ENCODE measurements around the gene JMJD8.

The JMJD8 gene

DNA sequence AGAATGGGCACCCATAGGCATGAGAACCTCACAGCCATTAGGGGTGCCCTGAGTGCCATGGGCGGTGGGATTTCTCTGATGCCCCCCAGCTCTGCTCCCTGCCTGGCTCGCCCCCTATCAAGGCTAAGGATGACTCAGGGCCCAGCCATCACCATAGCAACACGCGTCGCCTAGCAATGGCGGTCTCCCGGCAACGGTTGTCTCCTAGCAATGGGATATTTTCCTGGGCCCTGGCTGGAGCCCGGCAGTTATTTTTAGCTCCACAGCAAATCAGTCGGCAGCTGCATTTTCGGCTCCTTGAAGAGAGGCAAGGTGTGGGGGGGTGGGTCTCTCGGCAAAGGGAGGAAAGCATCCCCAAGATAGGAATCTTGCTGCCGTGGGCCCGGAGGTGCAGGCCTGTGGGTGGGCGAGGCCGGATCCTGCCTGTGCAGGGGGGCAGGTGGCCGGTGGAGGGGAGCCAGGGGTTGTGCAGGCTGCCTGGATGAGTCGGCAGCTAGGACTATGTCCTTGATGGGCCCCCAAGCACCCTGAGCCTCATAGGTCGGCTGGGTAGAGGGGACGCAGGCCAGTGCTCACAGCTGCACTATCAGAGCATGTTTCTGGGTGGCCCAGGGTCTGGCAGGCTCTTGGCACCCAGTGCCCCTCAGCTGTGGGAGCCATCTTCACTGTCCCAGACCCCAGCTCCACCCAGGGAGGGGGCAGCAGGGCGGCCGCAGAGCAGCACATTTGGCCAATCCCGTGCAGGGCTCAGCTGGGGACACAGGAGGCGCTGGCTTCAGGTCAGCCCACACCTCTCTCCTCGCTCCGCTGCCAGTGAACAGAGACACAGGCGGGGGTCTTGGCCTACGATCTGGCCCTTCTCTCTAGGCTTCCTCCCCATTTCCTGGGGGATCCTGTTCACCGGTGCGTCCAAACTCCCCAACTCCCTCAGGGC is 25.7 kb upstream of the JMJD8 start:
- no peak for DNase-seq (ENCODE audit: low read depth in 2 of 2)

DNA sequence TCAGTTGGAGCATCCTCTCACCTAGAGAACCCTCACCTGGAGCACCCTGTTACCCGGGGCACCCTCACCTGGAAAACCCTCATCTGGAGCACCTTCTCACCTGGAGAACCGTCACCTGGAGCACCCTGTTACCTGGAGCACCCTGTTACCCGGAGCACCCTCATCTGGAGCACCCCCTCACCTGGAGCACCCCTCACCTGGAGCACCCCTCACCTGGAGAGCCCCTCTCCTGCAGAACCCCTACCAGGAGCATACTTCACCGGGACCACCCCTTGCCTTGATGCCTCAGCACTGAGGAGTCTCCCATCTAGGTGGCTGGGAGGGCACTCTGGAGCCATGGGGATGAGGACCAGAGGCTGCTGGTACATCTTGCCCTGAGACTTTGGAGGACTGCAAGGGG is 24.8 kb upstream of the JMJD8 start:
- no peak for DNase-seq (ENCODE audit: low read depth in 2 of 2)

- no peak for DNase-seq (ENCODE audit: low read depth in 2 of 2)
Observed at GRCh38 chr16:708019-708418, 23.9 kb upstream of the JMJD8 start.

GRCh38 chr16:707062-707538 is 23.0 kb upstream of the JMJD8 start:
- no peak for DNase-seq (ENCODE audit: low read depth in 2 of 2)

DNA sequence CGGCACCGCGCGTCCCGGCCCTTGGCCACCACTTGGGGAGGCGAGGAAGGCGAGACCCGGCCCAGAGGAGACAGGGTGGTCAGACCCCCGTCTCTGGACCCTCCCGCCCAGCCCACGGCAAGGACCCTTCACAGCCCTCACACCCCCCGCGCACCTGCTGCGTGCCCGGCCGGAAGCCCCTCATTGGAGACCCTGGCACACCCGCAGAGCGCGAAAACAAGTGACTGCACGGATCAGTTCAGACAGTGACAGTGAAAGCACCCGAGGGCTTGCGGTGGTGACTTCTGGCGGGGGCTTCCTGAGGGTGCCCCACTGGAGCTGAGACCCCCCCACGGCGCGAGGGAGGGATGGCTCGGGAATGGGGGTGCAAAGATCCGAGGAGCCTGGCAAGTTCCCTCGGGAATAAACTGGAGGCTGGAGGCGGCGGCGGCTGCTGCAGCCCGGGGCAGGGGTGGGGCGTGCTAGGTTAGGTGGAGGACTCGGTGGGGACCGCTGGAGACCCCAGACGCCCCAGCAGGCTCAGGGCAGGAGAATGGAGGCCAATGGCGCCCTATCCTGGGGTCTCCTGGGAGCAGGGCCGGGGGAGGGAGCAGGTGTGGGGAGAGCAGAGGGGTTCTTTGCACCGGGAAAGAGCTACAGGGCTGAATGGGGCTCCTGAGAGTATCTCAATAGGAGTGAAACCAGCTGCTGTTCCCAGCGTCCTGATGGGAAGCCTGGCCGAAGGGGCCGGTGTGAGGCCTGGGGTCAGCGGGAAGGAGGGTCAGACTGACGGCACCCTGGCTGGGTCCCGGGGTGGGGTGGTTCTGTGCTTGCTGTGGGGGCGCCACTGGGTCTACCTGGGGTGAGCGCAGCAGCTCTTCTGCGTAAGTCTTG is 22.3 kb upstream of the JMJD8 start:
- DNase-seq (ENCODE audit: low read depth in 2 of 2) = no peak

GRCh38 chr16:705431-706188 is 21.5 kb upstream of the JMJD8 start, which contains the start of gene FBXL16:
FBXL16 (minus strand) TSS chr16:705801; CDS start chr16:697405, 8,396 bp downstream.
- DNase-seq (ENCODE audit: low read depth in 2 of 2) = no peak

GRCh38 chr16:704552-705380 is 20.6 kb upstream of the JMJD8 start:
- no peak for DNase-seq (ENCODE audit: low read depth in 2 of 2)

DNA sequence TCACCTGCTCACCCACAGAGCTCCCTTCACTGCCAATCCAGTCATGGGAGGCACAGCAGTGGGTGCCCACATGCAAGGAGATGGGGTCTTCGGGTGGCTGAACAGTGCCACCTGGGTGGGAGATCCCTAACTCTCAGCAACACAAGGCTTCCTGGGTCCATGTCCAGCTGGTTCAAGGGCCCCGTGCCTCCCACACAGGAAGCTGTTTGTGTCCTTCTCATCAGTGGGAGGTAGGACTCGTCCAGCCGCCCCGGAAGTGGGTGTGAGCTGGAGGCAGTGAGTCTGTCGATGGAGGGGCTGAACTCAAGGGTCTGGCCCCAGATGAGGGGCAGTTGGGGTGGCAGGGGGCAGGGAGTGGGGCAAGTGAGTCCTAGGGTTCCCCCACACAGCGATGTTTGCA is 19.9 kb upstream of the JMJD8 start:
- no peak for DNase-seq (ENCODE audit: low read depth in 2 of 2)

- DNase-seq (ENCODE audit: low read depth in 2 of 2) = no peak
Observed at GRCh38 chr16:703406-703805, 19.3 kb upstream of the JMJD8 start.

GRCh38 chr16:702341-702740 is 18.2 kb upstream of the JMJD8 start:
- no peak for DNase-seq (ENCODE audit: low read depth in 2 of 2)

DNA sequence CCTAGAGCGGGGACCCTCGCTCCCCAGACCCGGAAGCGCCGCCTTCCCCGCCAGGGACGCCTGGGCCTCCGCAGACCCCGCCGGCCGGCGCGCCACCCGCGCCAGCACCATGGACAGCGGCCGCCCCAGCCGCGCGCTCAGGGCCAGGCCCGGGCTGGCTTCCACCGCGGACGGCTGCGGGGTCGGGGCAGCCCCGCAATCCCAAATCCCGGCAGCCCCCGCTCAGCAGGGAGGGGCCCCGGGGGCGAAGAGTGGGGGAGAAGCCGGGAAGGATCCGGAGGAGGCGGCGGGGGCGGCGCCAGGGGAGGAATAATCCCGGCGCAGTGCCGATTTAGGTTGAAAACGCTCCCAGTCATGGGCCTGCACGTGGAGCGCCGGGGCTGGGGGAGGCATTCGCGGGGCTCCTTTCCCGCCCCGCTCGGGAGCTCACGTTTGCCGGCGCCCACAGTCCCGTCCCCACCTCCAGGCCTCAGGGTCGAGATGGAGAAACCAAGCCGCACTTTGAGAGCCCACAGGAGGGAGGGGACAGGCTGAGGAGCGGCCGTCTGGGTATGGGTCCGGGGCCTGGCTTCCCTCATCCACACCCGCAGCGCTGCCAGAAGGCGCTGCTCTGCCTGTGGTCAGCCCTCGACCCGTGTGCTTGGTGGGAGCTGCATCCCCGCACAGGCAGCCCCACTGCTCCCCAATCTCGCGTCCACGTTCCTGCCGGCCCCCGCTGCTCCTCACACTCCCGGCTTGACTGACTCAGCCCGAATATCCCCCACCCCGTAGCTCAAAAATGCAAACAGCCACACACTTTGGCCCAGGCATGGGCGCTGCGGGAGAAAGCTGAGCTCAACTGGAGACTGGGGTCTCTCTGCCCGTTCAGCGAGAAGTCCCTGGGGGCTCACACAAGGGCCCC is 16.8 kb upstream of the JMJD8 start:
- no peak for DNase-seq (ENCODE audit: low read depth in 2 of 2)

- DNase-seq (ENCODE audit: low read depth in 2 of 2) = no peak
Observed at GRCh38 chr16:698911-699671, 15.0 kb upstream of the JMJD8 start.

DNA sequence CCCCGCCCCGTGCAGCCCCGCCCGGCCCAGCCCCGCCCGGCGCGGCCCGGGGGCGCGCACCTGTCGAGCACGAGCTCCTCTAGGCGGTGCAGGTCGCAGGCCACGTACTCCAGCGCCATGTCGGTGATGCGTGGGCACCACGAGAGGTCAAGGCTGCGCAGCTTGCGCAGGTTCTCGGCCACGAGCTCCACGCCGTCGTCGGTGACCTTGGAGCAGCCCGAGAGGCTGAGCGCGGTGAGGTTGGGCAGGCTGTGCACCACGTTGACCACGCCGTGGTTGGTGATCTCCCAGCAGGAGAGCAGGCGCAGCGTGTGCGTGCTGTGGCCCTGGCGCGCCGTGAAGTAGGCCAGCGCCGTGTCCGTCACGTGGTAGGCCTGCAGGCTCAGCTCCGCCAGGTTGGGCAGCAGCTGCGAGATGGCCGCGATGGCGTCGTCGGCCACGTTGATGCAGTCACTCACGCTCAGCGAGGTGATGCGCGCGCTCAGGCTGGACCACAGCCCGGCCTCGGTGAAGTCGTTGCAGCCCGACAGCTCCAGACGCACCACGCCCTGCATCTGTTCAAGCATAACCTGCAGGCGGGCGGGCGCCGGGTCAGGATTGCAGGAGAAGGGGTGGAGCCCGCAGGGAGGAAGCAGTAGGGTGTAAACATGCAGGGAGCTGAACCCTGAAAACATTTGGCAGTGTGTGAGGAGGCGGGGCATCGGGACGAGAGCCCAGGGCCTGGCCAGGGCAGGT is 11.4 kb upstream of the JMJD8 start:
- DNase-seq (ENCODE audit: low read depth in 2 of 2) = peak; percentile 43 to 49

GRCh38 chr16:694863-695354 is 10.8 kb upstream of the JMJD8 start:
- DNase-seq (ENCODE audit: low read depth in 2 of 2) = no peak

DNA sequence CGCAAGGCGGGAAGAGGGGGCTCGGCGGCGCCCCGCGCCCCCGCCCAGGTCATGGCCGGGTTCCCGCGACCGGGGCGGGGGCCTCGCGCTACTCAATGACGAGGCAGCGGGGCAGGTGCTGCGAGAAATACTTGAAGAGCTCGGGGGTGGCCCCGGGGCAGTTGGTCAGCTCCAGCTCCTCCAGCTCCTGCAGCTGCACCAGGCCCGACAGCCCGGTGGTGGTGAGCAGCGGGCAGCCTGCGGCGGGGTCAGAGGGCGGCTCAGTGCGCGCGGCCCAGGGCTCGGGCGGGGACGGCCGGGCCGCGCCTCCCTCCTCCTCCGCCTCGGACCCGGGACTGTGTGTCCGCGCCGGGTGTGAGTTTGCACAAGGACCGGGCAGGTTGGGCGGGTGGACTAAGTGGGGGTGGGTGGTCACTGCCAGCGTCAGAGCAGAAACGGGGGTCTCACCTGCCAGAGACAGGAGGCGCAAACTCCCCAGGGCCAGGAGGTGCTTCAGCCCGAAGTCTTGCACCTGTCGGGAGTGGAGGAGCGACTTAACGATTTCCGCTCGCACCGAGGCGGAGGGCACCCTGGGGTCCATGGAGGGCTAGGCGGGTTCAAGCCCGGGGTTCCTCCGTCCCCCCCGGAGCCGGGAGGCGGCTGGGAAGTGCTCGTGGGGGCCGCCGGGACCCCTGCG is 10.2 kb upstream of the JMJD8 start:
- no peak for DNase-seq (ENCODE audit: low read depth in 2 of 2)

GRCh38 chr16:693766-694165 is 9.6 kb upstream of the JMJD8 start:
- no peak for DNase-seq (ENCODE audit: low read depth in 2 of 2)

DNA sequence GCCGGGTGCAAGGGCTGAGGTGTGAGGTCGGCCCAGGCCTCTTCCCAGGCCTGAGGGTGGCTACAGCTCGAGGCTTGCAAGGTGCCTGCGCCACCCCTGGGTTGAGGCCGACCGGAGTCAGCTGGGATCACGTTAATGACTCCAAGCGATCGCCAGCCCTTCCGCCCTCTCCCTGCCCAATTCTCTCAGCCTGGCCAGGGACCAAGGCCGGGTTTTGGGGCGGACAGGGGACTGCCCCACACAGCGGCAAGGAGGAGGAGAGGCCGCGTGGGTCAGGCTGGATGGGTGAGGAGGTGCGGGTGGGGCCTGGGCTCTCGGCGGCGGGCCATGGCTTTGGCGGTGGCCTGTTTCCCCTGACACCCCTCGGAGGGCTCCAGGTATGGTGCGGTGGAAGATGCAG is 9.2 kb upstream of the JMJD8 start:
- no peak for DNase-seq (ENCODE audit: low read depth in 2 of 2)

All from stimulated activated CD8-positive, alpha-beta memory T cell treated with anti-CD3 and anti-CD28 coated beads, Interleukin-15, amount 100 ng/mL, for 4 hours (primary cell).